OCI-LY7 (cell line): Measurements from ENCODE around the gene ATP9B.

Experiments
- CTCF ChIP-seq: fragments of 200-600 bp; sonication (generic); conservative IDR thresholded peaks from 2 replicates; pipeline ENCODE4 v1.5.1; 2014; ENCODE audit warnings: mild to moderate bottlenecking, antibody characterized with exemption, low read length, moderate library complexity, mixed read lengths
- EZH2phosphoT487 ChIP-seq: fragments of 200-600 bp; sonication (generic); IDR thresholded peaks from 2 replicates; pipeline ENCODE4 v1.6.1; 2018; ENCODE audit warnings: low read depth, borderline replicate concordance, mild to moderate bottlenecking, mixed run types, antibody characterized with exemption, low read length, moderate library complexity, mixed read lengths

- TF ChIP-seq CTCF, result no peak
- no peak for TF ChIP-seq EZH2phosphoT487
Measured at GRCh38 chr18:79334496-79335233, 265.5 kb downstream of the ATP9B start.
